Upper lobe of right lung (tissue), 1 donor: Measurements from ENCODE around the gene ARHGEF5. TPM values are rescaled to one million over a fixed set of nuclear protein-coding genes. Genes with fewer than 3 reads are reported as not detected.
"Not testable (repeated sequence)": the region's sequence is repeated elsewhere in the genome, so short reads cannot be mapped to it uniquely, and the experiment has no call there.

Experiments
- ATAC-seq: fragments of 200-7000 bp; cut with Tn5 transposase; one replicate; pipeline ENCODE4 v1.9.1; 2020; ENCODE audit warnings: mild to moderate bottlenecking, moderate library complexity
- DNase-seq: peaks from one replicate; pipeline ENCODE4 v3.0.0-alpha.2; 2020
- H3K27ac ChIP-seq: fragments of 200-600 bp; one replicate; pipeline ENCODE4 v1.8.0; 2022
- H3K27me3 ChIP-seq: fragments of 200-600 bp; one replicate; pipeline ENCODE4 v1.8.0; 2022; ENCODE audit warnings: mild to moderate bottlenecking
- H3K36me3 ChIP-seq: fragments of 200-600 bp; one replicate; pipeline ENCODE4 v1.8.0; 2022
- H3K4me1 ChIP-seq: fragments of 200-600 bp; one replicate; pipeline ENCODE4 v1.8.0; 2022
- H3K4me3 ChIP-seq: fragments of 200-600 bp; one replicate; pipeline ENCODE4 v1.8.0; 2022; ENCODE audit warnings: mild to moderate bottlenecking
- H3K9me3 ChIP-seq: fragments of 200-600 bp; one replicate; pipeline ENCODE4 v1.8.0; 2022
- intact Hi-C: fragments of 100-400 bp; cut with DNase I; formaldehyde crosslinking; loops from one replicate; pipeline ENCODE4 v1.11.0; 2022
- long read RNA-seq: library from polyadenylated mRNA; unstranded; transcript quantifications from one replicate; pipeline ENCODE4 v2.0.0, GENCODE V29; 2021
- total RNA-seq: library from RNA; stranded (reverse); fragmentation: NEBNext Ultra II Directional; extraction: Animal tissue kit (Norgen Biotek cat#: 25700); gene quantifications from one replicate; pipeline ENCODE4 v1.2.1, GENCODE V29; 2021
- donor health status: DM: no; HTN: yes; CAD: no; lungs with severe emphysema.

ARHGEF5 gene
- total RNA-seq, result 36.9 TPM
- long read RNA-seq, full-length matches to known transcripts, result 1 of 10 reads
- long read RNA-seq, partial matches to known transcripts, result 7 of 10 reads
- long read RNA-seq, other reads (novel, unspliced or antisense), result 2 of 10 reads

GRCh38 chr7:144355176-144355822, at the start of gene ARHGEF5:
Gene ARHGEF5 (plus strand): TSS chr7:144355402. CDS start chr7:144362670, 7,268 bp downstream.
- H3K36me3 ChIP-seq, DNase-seq, H3K27me3 ChIP-seq, H3K4me1 ChIP-seq, intact Hi-C loops, H3K27ac ChIP-seq, H3K9me3 ChIP-seq: not testable (repeated sequence)
- peak; percentile 94 for ATAC-seq
- peak within 1 kb of the TSS; percentile 23 for H3K4me3 ChIP-seq

DNA sequence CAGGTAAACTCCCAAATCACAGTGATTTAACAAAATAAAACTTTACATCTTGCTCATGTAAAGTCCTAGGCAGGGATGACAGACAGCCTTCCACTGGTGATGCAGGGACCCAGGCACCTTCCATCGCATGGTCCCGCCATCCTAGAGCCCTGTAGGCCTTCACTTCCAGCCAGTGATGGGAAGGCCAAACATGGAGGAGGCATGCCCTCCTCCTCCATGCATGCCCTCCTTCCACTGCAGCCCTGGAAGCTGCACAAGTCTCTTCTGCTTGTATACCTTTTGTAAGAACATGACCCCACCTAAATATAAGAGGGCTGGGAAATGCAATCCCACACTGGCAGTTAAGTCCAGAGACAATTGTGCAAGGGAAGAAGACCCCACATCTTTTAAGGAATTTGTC, 45.5 kb upstream of the ARHGEF5 start:
- H3K4me3 ChIP-seq, intact Hi-C loops, H3K27ac ChIP-seq, DNase-seq, H3K27me3 ChIP-seq, H3K36me3 ChIP-seq, H3K4me1 ChIP-seq, ATAC-seq, H3K9me3 ChIP-seq: not testable (repeated sequence)

GRCh38 chr7:144311218-144311617, 44.0 kb upstream of the ARHGEF5 start:
- DNase-seq, H3K4me1 ChIP-seq, H3K4me3 ChIP-seq, ATAC-seq, H3K27me3 ChIP-seq, H3K9me3 ChIP-seq, H3K36me3 ChIP-seq, H3K27ac ChIP-seq, intact Hi-C loops: not testable (repeated sequence)

- DNase-seq, H3K4me1 ChIP-seq, H3K4me3 ChIP-seq, H3K36me3 ChIP-seq, intact Hi-C loops, H3K9me3 ChIP-seq, H3K27ac ChIP-seq, H3K27me3 ChIP-seq: not testable (repeated sequence)
- ATAC-seq, result peak; percentile 44
Observed at GRCh38 chr7:144311872-144312469, 43.2 kb upstream of the ARHGEF5 start, which contains the start of gene OR2A1. Gene OR2A1 (plus strand): TSS chr7:144312419. CDS start chr7:144318125, 5,706 bp downstream.

DNA sequence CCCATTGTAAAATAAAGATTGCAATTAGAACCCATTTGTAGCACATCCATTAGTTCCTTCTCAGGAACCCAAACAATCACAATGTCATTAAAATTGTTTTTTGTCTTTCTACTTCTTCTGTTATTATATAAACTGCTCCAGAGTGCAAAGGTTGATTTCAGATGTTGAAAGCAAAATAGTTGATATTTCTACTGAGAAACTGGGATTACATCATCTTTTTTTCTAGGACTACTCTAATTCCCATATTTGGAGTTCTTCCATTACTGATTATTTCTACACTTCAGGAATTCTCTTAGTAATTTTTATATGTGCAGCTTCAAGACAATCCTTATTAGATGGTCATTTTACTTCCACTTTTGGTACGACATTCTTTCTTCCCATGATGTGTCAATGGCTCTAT, 37.7 kb upstream of the ARHGEF5 start:
- H3K4me1 ChIP-seq, ATAC-seq, H3K27ac ChIP-seq, intact Hi-C loops, H3K36me3 ChIP-seq, H3K27me3 ChIP-seq, H3K4me3 ChIP-seq, H3K9me3 ChIP-seq, DNase-seq: not testable (repeated sequence)

DNA sequence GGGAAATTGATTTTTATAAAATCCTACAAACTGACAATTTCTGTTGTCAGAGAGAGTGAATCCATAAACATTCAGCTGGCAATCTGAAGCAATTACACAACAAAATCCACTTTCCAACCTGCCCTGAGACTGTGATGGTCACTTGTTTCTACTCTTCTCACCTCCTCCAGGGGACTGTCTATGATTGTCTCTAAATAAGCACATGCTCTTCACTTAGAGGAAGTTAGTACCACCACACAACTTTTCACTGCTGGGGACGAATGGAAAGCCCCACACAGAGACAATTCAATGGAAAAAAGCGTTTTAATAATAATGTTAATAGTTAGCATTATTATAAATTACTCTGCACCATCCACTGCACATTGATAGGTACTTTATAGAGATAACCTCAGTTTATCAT, 35.7 kb upstream of the ARHGEF5 start:
- H3K4me1 ChIP-seq, H3K36me3 ChIP-seq, ATAC-seq, DNase-seq, H3K27me3 ChIP-seq, H3K4me3 ChIP-seq, H3K27ac ChIP-seq, intact Hi-C loops, H3K9me3 ChIP-seq: not testable (repeated sequence)

GRCh38 chr7:144321677-144322206, 33.5 kb upstream of the ARHGEF5 start:
- H3K4me3 ChIP-seq, DNase-seq, H3K27ac ChIP-seq, H3K4me1 ChIP-seq, intact Hi-C loops, H3K36me3 ChIP-seq, H3K27me3 ChIP-seq, H3K9me3 ChIP-seq: not testable (repeated sequence)
- peak; percentile 39 for ATAC-seq

DNA sequence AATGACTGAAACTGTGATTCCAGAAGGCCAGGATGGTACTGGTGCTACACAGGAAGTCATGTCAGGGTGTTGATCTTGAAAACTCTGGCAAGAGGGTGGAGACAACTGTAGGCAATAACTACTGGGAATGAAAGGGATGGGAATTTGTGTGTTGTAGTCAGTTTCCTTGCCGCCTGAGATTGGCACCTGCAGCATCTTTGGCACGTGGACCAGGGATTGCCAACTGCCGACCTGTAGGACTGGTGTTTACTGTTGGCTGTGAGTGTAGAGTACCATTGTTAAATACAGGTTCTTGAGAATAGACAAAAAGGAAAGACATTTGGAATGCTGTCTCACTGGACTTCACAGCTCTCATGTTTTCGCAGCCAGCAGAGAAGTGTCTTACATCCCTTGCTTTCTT, 31.8 kb upstream of the ARHGEF5 start:
- DNase-seq, result peak; percentile 60

DNA sequence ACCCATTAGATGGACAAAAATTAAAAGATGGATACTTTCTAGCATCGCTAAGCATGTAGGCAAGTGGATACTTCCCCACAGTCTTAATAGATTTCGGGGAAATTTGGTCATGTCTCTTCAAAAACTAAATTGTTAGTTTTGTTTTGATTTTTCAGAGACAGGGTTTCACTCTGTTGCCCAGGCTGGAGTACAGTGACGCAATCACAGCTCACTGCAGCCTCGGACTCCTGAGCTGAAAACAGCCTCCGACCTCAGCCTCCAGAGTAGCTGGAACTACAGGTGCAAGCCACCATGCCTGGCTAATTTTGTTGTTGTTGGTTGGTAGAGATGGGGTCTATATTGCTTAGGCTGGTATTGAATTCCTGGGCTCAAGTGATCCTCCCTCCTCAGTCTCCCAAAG, 29.3 kb upstream of the ARHGEF5 start:
- ATAC-seq, intact Hi-C loops, H3K9me3 ChIP-seq, DNase-seq, H3K36me3 ChIP-seq, H3K4me1 ChIP-seq, H3K27me3 ChIP-seq, H3K4me3 ChIP-seq, H3K27ac ChIP-seq: not testable (repeated sequence)

More for the DNA sequence above, 31.8 kb upstream of the ARHGEF5 start:
- H3K27ac ChIP-seq, H3K36me3 ChIP-seq, H3K4me1 ChIP-seq, H3K9me3 ChIP-seq, ATAC-seq, intact Hi-C loops, H3K27me3 ChIP-seq, H3K4me3 ChIP-seq: not testable (repeated sequence)

GRCh38 chr7:144330044-144330443, 25.2 kb upstream of the ARHGEF5 start:
- H3K36me3 ChIP-seq, H3K27ac ChIP-seq, H3K27me3 ChIP-seq, H3K4me1 ChIP-seq, ATAC-seq, H3K4me3 ChIP-seq, DNase-seq, H3K9me3 ChIP-seq, intact Hi-C loops: not testable (repeated sequence)

DNA sequence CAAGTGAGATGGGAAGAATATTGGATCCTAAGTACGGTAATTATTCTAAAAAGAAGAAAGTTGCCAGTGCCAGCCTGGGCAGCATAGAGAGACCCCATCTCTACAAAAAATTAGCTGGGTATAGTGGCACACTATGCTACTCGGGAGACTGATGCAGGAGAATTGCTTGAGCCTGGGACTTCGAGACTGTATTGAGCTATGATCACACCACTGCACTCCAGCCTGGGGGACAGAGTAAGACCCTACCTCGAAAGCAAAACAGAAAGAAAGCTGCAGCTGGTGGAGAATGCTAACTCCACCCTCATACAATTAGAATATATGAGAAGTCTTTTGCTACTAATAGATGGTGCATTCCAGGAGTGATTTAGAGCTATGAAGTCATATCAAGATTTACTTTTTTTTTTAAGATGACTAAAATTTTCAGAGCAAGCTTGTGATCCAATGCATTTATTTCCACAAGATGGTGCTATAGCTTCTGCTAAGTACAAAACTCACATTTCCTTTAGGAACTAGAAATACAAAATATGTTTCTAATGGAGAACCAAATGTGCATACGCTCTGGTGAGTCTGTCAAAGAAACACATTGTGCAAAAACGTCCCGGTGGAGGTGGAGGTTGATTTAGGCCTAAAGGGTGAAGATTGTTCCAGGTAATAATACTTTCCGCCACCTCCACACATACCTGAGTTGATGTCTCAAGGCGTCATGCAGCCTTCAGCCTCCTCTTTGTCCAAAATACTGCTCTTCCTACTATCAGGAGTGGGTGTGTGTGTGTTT, 23.8 kb upstream of the ARHGEF5 start:
- peak; percentile 63 for ATAC-seq
- H3K36me3 ChIP-seq, H3K4me3 ChIP-seq, H3K27ac ChIP-seq, DNase-seq, intact Hi-C loops, H3K4me1 ChIP-seq, H3K9me3 ChIP-seq, H3K27me3 ChIP-seq: not testable (repeated sequence)

GRCh38 chr7:144331996-144332288, 23.3 kb upstream of the ARHGEF5 start:
- H3K9me3 ChIP-seq, H3K4me3 ChIP-seq, intact Hi-C loops, H3K4me1 ChIP-seq, DNase-seq, H3K36me3 ChIP-seq, H3K27ac ChIP-seq, H3K27me3 ChIP-seq: not testable (repeated sequence)
- ATAC-seq, result peak; percentile 36

GRCh38 chr7:144348625-144349024, 6.6 kb upstream of the ARHGEF5 start:
- H3K4me1 ChIP-seq, ATAC-seq, H3K9me3 ChIP-seq, H3K27me3 ChIP-seq, H3K4me3 ChIP-seq, intact Hi-C loops, DNase-seq, H3K36me3 ChIP-seq, H3K27ac ChIP-seq: not testable (repeated sequence)

- DNase-seq, H3K27me3 ChIP-seq, H3K4me1 ChIP-seq, H3K36me3 ChIP-seq, intact Hi-C loops, H3K4me3 ChIP-seq, H3K27ac ChIP-seq, ATAC-seq, H3K9me3 ChIP-seq: not testable (repeated sequence)
Observed at GRCh38 chr7:144351667-144352066, 3.5 kb upstream of the ARHGEF5 start.
